Left ventricle myocardium superior (tissue), 1 donor: ENCODE measurements around the gene IGF2R. TPM values are rescaled to one million over a fixed set of nuclear protein-coding genes. Genes with fewer than 3 reads are reported as not detected.
A peak's percentile ranks its signal among the peaks of the same experiment; 100 is the strongest.

ENCODE experiments used
- ATAC-seq: fragments of 200-7000 bp; cut with Tn5 transposase; one replicate; pipeline ENCODE4 v1.9.1; 2020; ENCODE audit warnings: mild to moderate bottlenecking, moderate library complexity
- DNase-seq: peaks from one replicate; pipeline ENCODE4 v3.0.0-alpha.2; 2020
- intact Hi-C: fragments of 100-400 bp; cut with micrococcal nuclease; formaldehyde crosslinking; loops from one replicate; pipeline ENCODE4 v1.11.0; 2022
- total RNA-seq: library from RNA; stranded (reverse); fragmentation: NEBNext Ultra II Directional; extraction: Animal tissue kit (Norgen Biotek cat#: 25700); gene quantifications from one replicate; pipeline ENCODE4 v1.2.1, GENCODE V29; 2021
- donor health status: DM: no; HTN: yes; CAD: no; lungs with severe emphysema.

Gene IGF2R
- total RNA-seq, 1 donor from 2014 or later: 68.4 TPM

DNA sequence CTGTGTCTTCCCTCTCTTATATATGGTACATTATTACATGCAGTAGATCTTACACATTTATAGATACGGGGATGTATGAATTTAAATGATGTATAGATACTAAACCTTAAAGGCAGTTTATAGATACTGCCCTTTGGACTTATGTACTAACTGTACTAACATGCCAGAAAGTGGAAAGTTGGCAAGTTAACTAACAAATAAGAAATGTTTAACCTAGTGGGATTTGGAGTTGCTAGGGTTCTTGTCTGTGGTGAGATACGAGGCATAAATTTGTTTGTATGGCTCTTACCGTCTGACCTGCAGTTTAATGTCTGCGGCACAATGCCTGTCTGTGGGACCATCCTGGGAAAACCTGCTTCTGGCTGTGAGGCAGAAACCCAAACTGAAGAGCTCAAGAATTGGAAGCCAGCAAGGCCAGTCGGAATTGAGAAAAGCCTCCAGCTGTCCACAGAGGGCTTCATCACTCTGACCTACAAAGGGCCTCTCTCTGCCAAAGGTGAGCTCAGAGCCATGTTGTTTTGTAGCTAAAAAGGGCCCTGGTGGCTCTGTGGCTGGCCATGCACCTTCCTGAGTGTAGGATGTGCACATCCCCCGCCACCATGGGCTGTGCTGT, 89.8 kb downstream of the IGF2R start:
- DNase-seq: no peak
- no peak for ATAC-seq
- intact Hi-C loops: no loop called here

DNA sequence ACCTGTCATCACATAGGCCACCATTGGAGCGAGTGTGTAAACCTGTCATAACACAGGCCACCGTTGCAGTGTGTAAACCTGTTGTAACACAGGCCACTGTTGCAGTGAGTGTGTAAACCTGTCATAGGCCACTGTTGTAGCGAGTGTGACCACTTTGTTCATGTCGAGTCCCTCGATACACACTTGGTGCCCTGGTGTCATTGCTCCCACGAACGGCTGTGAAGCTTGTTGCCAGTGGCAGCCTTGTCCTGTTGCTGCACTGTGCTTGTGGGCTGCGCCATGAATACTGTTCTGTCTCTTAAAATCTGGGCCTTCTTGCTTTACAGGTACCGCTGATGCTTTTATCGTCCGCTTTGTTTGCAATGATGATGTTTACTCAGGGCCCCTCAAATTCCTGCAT, 91.3 kb downstream of the IGF2R start:
- intact Hi-C loops: no loop called here
- ATAC-seq (no peak), DNase-seq (no peak)

DNA sequence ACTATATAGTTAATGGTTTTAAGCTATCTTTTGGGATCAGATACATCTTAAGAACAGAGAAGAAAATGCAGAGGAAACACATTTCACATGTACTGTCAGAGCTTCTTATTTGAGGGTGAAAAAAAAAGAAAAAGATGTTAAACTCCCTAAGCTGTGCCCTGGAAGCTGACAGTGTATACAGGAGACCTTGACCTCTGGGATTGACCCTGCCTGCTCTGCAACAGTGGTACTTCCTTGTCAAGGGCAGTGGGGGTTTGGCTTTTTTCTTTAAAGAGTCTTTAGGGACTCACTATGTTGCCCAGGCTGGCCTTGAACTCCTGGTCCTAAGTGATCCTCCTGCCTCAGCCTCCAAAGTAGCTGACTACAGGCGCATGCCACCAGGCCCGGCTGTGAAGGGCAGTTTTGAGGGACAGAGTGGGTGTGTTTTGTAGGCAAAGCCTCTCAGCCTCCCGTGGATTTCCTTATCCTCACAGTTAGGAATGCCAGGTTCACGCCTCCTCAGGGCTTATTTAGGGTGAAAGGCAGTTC, 92.1 kb downstream of the IGF2R start:
- DNase-seq (no peak), ATAC-seq (no peak)
- intact Hi-C loops: no loop called here

DNA sequence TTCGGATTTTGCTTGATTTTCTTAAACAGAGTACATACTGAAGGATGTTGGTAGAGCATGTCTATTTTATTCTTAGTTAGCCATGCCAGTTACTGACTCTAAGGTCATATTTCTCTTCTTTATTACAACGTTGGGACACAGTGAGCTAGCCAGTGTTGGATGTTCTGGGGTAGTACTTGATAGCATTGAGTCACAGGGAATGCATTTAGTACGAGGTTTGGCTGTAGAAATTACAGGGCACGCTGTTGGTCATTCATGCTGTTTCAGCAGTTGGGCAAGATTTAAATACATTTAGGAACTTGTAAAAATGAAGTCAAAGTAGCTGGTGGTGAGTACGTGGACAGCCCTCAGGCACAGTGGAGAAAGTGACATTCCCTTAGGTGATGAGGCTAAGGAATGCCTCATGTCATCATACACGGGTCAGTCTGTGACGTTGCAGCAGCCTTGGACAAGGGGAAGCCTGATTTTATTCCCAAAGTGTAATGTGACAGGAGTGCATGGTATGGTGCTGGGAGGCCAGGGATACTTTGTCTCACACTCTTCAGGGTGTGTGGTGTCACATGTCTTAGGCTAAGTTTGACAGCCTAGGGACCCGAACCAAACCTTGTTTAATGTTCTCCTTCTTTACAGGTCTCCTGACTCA, 95.0 kb downstream of the IGF2R start:
- ATAC-seq (no peak), DNase-seq (no peak)
- intact Hi-C loops: no loop called here

DNA sequence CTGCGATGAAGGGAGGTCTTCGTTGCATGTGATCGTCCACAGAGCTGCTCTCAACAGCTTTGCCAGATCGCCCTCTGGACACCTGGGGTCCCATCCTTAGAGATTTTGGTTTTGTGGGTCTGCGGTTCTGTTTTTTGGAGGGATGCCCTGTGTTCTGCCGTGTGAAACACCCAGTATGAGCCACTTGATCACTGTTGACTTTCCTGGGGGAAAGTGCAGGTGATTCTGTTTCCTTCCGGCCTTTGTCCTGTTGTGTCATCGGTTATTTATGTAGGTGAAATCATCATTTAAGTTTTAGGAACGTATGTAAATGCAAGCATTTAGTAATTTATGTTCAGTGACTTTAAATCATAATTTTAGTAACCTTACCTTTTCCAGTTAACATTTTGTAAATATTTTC, 96.3 kb downstream of the IGF2R start:
- intact Hi-C loops: no loop called here
- DNase-seq (no peak), ATAC-seq (no peak)

DNA sequence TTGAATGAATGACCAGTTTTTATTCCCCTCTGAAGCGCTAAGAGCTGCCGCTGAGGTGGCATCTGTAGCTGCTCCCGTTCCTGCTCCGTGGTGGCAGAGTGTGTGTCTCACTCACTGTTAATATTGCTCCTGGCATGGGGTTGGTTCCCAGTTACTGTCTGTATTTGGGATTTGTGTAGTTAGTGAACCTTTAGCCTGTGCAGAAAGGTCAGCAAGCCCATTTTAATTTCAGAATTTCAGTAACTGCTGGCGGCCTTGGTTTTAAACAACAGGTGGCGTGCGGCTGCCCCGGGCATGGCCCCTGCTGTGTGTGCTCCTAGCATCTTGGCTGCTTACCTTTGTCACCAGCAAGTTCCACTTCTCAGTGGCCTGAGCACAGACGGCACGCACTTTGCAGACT, 98.7 kb downstream of the IGF2R start:
- intact Hi-C loops: no loop called here
- ATAC-seq (no peak), DNase-seq (no peak)

DNA sequence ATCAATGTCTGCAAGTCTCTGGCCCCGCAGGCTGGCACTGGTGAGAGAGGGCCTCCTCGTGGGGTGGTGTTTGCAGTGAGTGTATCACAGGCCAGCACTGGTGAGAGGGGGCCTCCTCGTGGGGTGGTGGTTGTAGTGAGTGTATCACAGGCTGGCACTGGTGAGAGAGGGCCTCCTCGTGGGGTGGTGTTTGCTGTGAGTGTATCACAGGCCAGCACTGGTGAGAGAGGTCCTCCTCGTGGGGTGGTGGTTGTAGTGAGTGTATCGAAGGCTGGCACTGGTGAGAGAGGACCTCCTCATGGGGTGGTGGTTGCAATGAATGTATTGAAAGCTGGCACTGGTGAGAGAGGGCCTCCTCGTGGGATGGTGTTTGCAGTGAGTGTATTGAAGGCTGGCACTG, 99.5 kb downstream of the IGF2R start:
- intact Hi-C loops: no loop called here
- DNase-seq (no peak), ATAC-seq (no peak)

DNA sequence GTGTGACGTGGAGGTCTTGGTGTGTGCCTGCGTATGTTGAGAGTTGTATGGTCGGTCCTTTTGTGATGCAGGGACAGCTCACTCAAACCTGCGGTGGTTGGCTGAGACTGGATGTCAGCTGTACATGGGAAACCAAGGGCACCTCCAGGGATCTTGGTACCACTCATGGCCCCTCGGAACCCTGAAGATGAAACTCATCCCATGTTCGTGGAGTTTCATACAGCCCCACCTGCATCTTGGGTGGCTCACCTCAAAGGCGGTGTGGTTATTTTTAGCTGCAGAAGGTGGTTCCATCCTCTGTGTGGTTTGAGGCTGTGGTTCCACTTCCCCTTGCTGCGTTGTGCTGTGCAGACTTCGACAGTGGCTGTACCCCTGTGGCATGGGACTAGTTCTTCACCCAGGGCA, 100.2 kb downstream of the IGF2R start:
- DNase-seq (no peak), ATAC-seq (no peak)
- intact Hi-C loops: no loop called here

DNA sequence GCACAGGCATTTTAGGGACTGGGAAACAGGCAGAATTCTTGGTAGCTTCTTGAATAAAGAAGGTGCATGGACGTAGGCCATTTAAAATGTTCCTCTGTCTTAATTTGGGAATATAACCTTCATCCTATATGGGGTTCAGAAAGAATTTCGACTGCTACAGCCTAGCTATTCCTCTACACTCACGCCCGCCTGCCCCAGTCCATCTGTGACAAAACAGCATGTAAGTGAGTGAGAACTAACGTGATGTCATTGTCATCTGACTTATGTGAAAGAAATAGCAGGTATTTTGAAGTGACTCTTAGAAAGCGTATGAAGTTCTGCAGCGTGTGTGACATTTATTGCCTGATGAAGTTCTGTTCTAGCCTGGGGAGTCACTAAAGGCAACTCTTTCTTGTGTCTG, 100.6 kb downstream of the IGF2R start:
- ATAC-seq: no peak
- intact Hi-C loops: no loop called here
- no peak for DNase-seq

DNA sequence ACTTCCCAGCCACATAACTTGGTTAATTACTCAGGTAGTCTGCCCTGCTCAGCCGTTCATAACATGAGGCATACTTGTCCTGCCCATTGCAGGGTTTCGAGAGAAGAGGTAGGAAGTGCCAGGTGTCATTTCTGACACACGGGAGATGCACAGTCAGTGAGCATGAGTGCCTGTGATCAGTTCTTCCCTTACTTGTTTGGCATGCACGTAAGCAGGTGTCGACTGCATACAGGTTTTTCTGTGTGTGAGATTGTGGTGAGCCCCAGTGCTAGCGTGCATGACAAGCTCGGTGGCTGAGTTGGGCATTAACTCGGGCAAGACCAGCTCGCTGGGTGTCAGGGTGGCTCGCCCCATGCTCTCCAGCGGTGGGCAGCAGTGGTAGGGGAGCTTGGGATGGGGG, 101.5 kb downstream of the IGF2R start:
- ATAC-seq (no peak), DNase-seq (no peak)
- intact Hi-C loops: no loop called here

DNA sequence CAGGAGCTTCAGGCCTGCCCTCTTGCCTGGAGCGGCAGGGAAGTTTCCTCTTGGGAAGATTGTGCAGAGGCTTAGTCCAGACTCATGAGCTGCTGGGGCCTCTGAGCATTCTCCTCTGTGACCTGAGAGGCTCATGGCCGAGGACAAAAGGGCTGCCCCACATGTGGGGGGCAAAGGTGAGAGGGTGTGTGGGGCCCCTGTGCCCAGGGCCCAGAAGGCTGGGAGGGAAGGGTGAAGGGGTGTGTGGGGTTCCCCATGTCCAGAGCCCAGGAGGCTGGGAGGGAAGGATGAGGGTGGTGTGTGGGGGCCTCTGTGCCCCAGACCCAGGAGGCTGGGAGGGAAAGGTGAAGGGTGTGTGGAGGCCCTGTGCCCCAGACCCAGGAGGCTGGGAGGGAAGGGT, 101.9 kb downstream of the IGF2R start:
- ATAC-seq: no peak
- no peak for DNase-seq
- intact Hi-C loops: no loop called here

DNA sequence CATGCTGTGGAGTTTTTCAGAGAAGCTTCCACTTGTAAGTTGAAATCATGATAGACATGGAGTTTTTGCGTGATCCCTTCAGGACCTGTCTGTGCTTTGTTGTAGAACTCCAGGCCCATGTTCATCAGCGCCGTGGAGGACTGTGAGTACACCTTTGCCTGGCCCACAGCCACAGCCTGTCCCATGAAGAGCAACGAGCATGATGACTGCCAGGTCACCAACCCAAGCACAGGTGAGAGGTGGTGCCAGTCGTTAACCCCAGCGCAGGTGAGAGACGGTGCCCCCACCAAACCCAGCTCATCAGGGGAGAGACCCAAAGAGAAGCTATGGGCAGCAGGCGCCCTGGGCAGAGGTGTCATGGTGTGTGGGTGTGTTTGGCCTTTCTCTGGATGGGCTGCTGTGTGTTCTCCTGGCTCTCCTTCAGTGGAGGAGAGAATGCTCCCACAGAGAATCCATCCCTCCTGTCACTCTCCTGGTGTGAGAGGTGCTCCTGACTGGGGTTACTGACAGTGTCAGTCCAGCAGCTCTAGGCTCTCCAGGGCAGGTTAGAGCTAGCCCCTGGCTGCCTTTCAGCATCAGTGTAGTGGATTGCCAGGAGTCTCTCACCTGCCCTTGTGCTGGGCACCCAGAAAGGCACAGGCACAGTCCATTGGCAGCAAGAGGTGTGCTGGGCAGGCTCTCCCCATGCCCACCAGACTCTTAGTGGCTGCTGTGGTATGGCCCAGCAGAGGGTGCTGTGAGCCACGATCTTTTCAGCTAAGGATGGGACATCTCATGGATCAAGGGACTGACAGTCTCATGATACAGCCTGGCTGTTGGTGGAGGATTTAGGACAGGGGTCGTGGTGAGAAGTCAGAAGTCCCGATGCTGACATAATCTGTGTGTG, 103.2 kb downstream of the IGF2R start:
- intact Hi-C loops: no loop called here
- peak; percentile 26 for ATAC-seq
- no peak for DNase-seq

DNA sequence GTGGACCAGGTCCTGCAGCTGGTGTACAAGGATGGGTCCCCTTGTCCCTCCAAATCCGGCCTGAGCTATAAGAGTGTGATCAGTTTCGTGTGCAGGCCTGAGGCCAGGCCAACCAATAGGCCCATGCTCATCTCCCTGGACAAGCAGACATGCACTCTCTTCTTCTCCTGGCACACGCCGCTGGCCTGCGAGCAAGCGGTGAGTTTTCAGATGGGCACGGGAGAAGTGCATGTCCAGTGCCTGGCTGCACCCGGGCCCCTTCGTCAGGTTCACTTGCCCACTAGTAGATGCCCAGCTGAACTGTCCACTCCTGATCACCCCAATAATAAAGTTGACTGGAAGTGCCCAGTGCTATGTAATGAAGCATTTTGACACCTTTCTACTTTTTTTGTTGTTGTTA, 104.4 kb downstream of the IGF2R start:
- ATAC-seq (no peak), DNase-seq (no peak)
- intact Hi-C loops: no loop called here

DNA sequence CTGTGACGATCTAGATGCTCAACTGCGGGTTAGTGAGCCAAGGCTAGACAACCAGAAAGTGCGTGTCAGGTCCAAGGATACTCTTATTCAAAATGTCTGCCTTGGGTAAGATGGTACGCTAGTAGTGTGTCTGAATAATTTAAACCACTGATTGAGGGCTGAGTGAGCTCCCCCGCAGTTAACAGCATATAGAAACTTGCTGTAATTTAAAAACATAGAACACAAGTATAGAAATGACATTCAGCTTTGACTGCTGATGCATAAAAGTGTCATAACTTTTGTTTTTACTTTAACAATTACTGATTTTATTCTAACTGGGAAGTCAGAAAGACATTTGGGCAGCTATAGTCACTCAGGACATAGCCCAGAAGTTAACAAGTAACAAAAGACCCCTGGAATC, 107.1 kb downstream of the IGF2R start:
- ATAC-seq (no peak), DNase-seq (no peak)
- intact Hi-C loops: no loop called here

DNA sequence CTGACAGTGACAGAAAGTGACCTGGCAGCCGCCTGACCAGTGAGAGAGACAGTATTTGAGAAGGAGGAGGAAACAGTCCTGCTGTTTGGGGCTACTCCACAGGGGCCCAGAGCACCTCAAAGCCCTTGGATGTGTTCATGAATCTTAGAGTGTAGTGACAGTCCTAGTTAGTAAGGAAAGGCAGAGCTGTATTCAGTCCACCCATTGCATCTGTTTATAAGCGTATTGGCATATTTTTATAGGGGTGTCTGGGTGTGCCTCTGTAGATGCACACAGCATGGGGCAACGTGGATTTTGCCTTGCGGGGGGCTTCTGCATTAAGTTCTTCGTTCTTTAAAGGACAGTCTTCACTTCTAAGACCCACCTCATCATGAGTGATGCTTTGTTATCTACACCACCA, 108.1 kb downstream of the IGF2R start:
- DNase-seq (no peak), ATAC-seq (no peak)
- intact Hi-C loops: no loop called here

DNA sequence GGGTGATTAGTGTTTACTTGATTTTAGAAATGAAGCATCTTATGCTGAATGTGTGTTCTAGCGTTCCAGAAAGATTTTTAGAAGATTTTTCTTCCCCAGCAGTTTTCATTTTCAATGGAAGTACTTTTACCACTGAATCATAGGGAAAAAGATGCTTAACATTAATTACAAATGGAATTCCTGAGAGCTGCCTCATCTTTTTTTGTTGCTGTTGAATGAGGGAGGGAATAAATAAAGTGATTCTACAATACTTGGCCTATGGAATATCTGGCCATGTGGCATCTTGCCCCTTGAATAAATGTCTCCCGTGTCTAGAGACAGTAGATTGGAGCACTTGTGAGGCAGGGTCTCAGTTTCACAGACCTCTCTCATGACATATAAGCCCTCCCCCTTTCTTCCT, 108.6 kb downstream of the IGF2R start:
- DNase-seq (no peak), ATAC-seq (no peak)
- intact Hi-C loops: no loop called here

DNA sequence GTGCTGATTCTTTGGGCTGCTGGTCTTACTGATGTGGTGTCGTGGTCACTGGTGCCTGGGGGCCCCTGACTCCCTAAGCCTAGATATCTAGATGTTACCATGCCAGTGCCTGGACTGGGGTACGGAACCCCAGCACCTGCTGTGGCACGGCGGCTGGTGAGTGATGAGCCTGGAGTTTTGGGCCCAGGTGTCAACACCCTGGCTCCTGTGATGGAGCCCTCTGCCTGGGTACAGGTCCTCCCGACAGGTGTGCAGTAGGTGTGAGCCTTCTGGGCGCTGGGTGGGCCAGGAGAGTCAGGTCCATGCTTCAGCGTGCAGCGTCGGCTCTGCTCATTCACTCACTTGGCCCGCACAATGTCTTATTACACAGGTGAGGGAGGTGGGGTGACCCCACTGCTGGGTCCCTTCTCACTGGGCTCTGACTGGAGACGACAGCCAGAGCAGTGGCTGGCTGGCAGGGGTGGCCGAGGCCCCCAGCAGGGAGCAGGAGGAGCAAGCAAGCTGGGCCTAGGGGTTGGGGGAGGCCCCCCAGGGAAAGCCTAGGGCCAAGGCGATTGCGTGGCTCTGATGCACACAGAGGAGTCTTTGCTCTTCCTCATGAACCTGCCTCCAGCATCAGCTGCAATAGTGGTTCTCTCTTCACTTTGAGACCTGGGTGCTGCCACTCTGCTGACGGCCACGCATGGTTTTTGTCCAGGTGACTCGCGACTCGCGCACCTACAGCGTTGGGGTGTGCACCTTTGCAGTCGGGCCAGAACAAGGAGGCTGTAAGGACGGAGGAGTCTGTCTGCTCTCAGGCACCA, 110.2 kb downstream of the IGF2R start:
- intact Hi-C loops: no loop called here
- DNase-seq (no peak), ATAC-seq (no peak)

DNA sequence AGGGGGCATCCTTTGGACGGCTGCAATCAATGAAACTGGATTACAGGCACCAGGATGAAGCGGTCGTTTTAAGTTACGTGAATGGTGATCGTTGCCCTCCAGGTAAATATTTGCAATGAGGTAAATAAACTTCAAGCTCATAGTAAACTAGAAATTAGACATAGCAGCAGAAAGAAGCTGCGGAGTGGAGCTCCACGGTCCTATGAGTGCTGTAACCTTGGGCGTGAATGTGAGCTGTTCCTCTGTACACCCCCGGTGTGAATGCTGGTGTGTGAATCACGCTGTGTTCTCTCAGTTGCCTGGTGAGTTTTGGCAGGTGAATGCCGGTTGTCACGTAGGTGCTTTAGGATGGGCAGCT, 110.8 kb downstream of the IGF2R start:
- intact Hi-C loops: no loop called here
- no peak for ATAC-seq
- no peak for DNase-seq

DNA sequence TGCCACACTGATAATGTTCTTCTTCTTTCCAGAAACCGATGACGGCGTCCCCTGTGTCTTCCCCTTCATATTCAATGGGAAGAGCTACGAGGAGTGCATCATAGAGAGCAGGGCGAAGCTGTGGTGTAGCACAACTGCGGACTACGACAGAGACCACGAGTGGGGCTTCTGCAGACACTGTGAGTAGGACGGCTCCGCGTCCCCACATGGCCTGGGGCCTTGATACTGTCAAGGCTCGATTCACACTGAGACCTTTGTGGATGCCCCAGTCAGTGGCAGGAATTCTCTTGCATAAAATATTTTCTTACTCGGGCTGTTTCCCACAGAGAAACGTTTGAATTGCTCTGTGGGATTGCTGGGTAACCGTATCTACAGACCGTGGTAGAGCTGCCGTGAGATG, 111.2 kb downstream of the IGF2R start:
- DNase-seq (no peak), ATAC-seq (no peak)
- intact Hi-C loops: no loop called here

DNA sequence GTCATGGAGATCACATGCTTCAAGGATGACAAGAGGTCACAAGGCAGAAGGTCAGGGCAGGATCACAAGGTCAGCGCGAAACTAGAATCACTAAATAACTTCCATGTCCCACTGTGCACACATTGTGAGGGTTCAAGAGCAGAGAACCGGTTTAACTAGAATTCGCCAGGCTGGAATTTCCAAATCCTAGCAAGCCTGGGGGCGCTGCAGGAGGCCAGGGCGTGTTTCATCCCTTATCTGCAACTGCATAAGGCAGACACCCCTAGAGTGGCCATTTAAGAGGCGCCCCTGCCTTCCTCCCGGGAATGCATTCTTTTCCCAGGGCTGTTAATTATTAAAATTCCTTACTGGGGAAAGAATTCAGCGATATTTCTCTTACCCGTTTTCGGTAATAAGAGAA, 112.5 kb downstream of the IGF2R start:
- no peak for DNase-seq
- ATAC-seq: no peak
- intact Hi-C loops: no loop called here
